SK-N-SH (cell line): ENCODE measurements around the gene AP4B1. TPM values are rescaled to one million over a fixed set of nuclear protein-coding genes. Genes with fewer than 3 reads are reported as not detected.

Experiments used
- CTCF ChIA-PET: fragments of 300-600, 350-600 bp; formaldehyde crosslinking; extraction: SDS; loops from one replicate; lab custom pipeline; 2021; lab: Yijun Ruan, JAX
- POLR2A ChIA-PET: fragments of 350-600 bp; sonication (Branson Sonifier 250); formaldehyde crosslinking; extraction: SDS; loops from one replicate; lab custom pipeline; 2020; ENCODE audit warnings: antibody characterized with exemption, inconsistent platforms; lab: Yijun Ruan, JAX
- DNase-seq: peaks from one replicate; pipeline ENCODE4 v3.0.0; 2012
- H2AFZ ChIP-seq: fragments of 200-600 bp; sonication (generic); 2 replicates; pipeline ENCODE4 v1.8.1; 2016; ENCODE audit warnings: antibody characterized with exemption, mild to moderate bottlenecking, low read depth
- H3F3A ChIP-seq: fragments of 200-600 bp; sonication (generic); replicated peaks from 2 replicates; pipeline ENCODE3; 2016; ENCODE audit warnings: antibody characterized with exemption, mild to moderate bottlenecking; ENCODE audit not compliant: insufficient read depth
- H3K27ac ChIP-seq, 2 experiments: fragments of 200-500 bp in 1 of 2; fragments of 200-600 bp in 1 of 2; sonication (Bioruptor generic) in 1 of 2; sonication (generic), shearing (Covaris generic) in 1 of 2; 2 replicates each; pipeline versions ENCODE4 v1.5.1 to v1.6.1; 2014 to 2016; ENCODE audit warnings: low read depth in 2 of 2, inconsistent platforms in 1 of 2, low read length in 1 of 2, mild to moderate bottlenecking in 1 of 2, mixed read lengths in 1 of 2
- H3K27me3 ChIP-seq: fragments of 200-600 bp; sonication (generic), shearing (Covaris generic); 2 replicates; pipeline ENCODE4 v1.6.1; 2016; ENCODE audit warnings: mixed run types; ENCODE audit not compliant: insufficient read depth
- H3K36me3 ChIP-seq, 2 experiments: fragments of 200-500 bp in 1 of 2; fragments of 200-600 bp in 1 of 2; sonication (Bioruptor generic) in 1 of 2; sonication (generic) in 1 of 2; replicated peaks in 1 of 2; 2 replicates each; pipeline versions ENCODE3 to v1.5.1; 2014 to 2016; ENCODE audit warnings: low read length in 1 of 2, mild to moderate bottlenecking in 1 of 2; ENCODE audit not compliant: insufficient read depth in 2 of 2, control insufficient read depth in 1 of 2
- H3K4me1 ChIP-seq, 2 experiments: fragments of 200-500 bp in 1 of 2; fragments of 200-600 bp in 1 of 2; sonication (Bioruptor generic) in 1 of 2; sonication (generic), shearing (Covaris generic) in 1 of 2; 2 replicates each; pipeline versions ENCODE4 v1.5.1 to v1.6.1; 2014 to 2016; ENCODE audit warnings: low read depth in 1 of 2, low read length in 1 of 2, mixed run types in 1 of 2; ENCODE audit not compliant: insufficient read depth in 2 of 2, control insufficient read depth in 1 of 2
- H3K4me2 ChIP-seq: fragments of 200-600 bp; sonication (generic), shearing (Covaris generic); 2 replicates; pipeline ENCODE4 v1.6.1; 2017; ENCODE audit warnings: mixed run types
- H3K4me3 ChIP-seq, 2 experiments: fragments of 200-500 bp in 1 of 2; fragments of 200-600 bp in 1 of 2; sonication (Bioruptor generic) in 1 of 2; sonication (generic), shearing (Covaris generic) in 1 of 2; 2 replicates each; pipeline versions ENCODE4 v1.5.1 to v1.8.1; 2014 to 2016; ENCODE audit warnings: low read depth in 2 of 2, inconsistent platforms in 1 of 2, low read length in 1 of 2, mild to moderate bottlenecking in 1 of 2, mixed read lengths in 1 of 2, moderate library complexity in 1 of 2
- H3K79me2 ChIP-seq: fragments of 200-600 bp; sonication (generic); 2 replicates; pipeline ENCODE4 v1.8.1; 2017; ENCODE audit warnings: mild to moderate bottlenecking; ENCODE audit not compliant: insufficient read depth
- H3K9ac ChIP-seq: fragments of 200-600 bp; sonication (generic); 2 replicates; pipeline ENCODE4 v1.6.1; 2017; ENCODE audit warnings: mixed run types
- H3K9me2 ChIP-seq: fragments of 200-600 bp; sonication (generic); 2 replicates; pipeline ENCODE4 v1.6.1; 2017; ENCODE audit warnings: mixed run types
- H3K9me3 ChIP-seq: fragments of 200-600 bp; sonication (generic); 2 replicates; pipeline ENCODE4 v1.6.1; 2017; ENCODE audit warnings: mixed run types, mild to moderate bottlenecking, moderate library complexity
- H4K20me1 ChIP-seq: fragments of 200-600 bp; sonication (generic); 2 replicates; pipeline ENCODE4 v1.6.1; 2017; ENCODE audit warnings: mild to moderate bottlenecking, mixed run types; ENCODE audit not compliant: insufficient read depth
- CTCF ChIP-seq: fragments of 200-600 bp; sonication (generic); IDR thresholded peaks from 2 replicates; pipeline ENCODE4 v1.6.1; 2017; ENCODE audit warnings: antibody characterized with exemption, mild to moderate bottlenecking, moderate library complexity
- EP300 ChIP-seq, 2 experiments: IDR thresholded peaks; 2 replicates each; pipeline versions ENCODE4 v1.4.0 to v1.6.1; 2012; ENCODE audit warnings: borderline replicate concordance in 1 of 2, low read depth in 1 of 2, low read length in 1 of 2
- FOSL2 ChIP-seq: IDR thresholded peaks from 2 replicates; pipeline ENCODE4 v1.4.0; 2012; ENCODE audit warnings: low read depth, mild to moderate bottlenecking, moderate library complexity, borderline replicate concordance
- FOXM1 ChIP-seq: IDR thresholded peaks from 2 replicates; pipeline ENCODE4 v1.4.0; 2012; ENCODE audit warnings: low read depth, mild to moderate bottlenecking
- GABPA ChIP-seq: IDR thresholded peaks from 2 replicates; pipeline ENCODE4 v1.4.0; 2012; ENCODE audit warnings: low read depth, mild to moderate bottlenecking
- IRF3 ChIP-seq: fragments of 150-350 bp; IDR thresholded peaks from 2 replicates; pipeline ENCODE4 v1.6.1; 2016; ENCODE audit warnings: mild to moderate bottlenecking, low read depth, low read length
- MAX ChIP-seq: IDR thresholded peaks from 2 replicates; pipeline ENCODE4 v1.4.0; 2012; ENCODE audit warnings: low read depth
- MEF2A ChIP-seq: IDR thresholded peaks from 2 replicates; pipeline ENCODE4 v1.4.0; 2012; ENCODE audit warnings: low read depth, borderline replicate concordance
- MXI1 ChIP-seq: IDR thresholded peaks from 2 replicates; pipeline ENCODE4 v1.6.1; 2012; ENCODE audit warnings: mild to moderate bottlenecking, low read depth, low read length, improper control_type of control experiment
- PBX3 ChIP-seq: IDR thresholded peaks from 2 replicates; pipeline ENCODE4; 2012
- RAD21 ChIP-seq: IDR thresholded peaks from 2 replicates; pipeline ENCODE4 v1.6.1; 2012; ENCODE audit warnings: mild to moderate bottlenecking, low read length
- REST ChIP-seq: IDR thresholded peaks from 2 replicates; pipeline ENCODE4 v1.6.1; 2012; ENCODE audit warnings: mild to moderate bottlenecking, low read depth, low read length, moderate library complexity
- RFX5 ChIP-seq: IDR thresholded peaks from 2 replicates; pipeline ENCODE4 v1.6.1; 2012; ENCODE audit warnings: mild to moderate bottlenecking, improper control_type of control experiment, low read length
- SIN3A ChIP-seq: IDR thresholded peaks from 2 replicates; pipeline ENCODE4 v1.6.1; 2012; ENCODE audit warnings: low read depth, mild to moderate bottlenecking, low read length, moderate library complexity, borderline replicate concordance
- SMC3 ChIP-seq: IDR thresholded peaks from 2 replicates; pipeline ENCODE4 v1.6.1; 2012; ENCODE audit warnings: low read depth, low read length, improper control_type of control experiment
- USF2 ChIP-seq: fragments of 150-350 bp; IDR thresholded peaks from 2 replicates; pipeline ENCODE4 v1.6.1; 2017; ENCODE audit warnings: antibody characterized with exemption, low read length, low read depth, borderline replicate concordance
- YY1 ChIP-seq: IDR thresholded peaks from 2 replicates; pipeline ENCODE4 v1.4.0; 2012; ENCODE audit warnings: low read depth, mild to moderate bottlenecking
- WGBS: methylation state at CpG from one replicate; pipeline ENCODE4 v1.1.6; 2017; ENCODE audit warnings: low lambda C conversion rate; 5-methylcytosine and 5-hydroxymethylcytosine counted together
- polyA plus RNA-seq, 3 experiments: library from polyadenylated mRNA; depleted of rRNA; stranded (reverse); fragments of >200 nt; gene quantifications; 2 replicates each; pipeline ENCODE4 v1.2.3, GENCODE V29; 2012

AP4B1 gene
- polyA plus RNA-seq, 1 of the 3 experiments (the other 2 are of a cell fraction): 11.5 TPM

- H3K27me3 ChIP-seq: no peaks in the 10 kb centered on the region
- H3K4me3 ChIP-seq: no peak overlapping the region
- no peaks in the 10 kb centered on the region for H3K4me1 ChIP-seq
- H3K4me2 ChIP-seq: no peak overlapping the region
- H3F3A ChIP-seq: peaks cover 4% of the 10 kb centered on the region
- WGBS: 92% methylated on average over 2 of the region's 5 CpGs
- no peak for TF ChIP-seq MAX
- TF ChIP-seq GABPA: no peak
- TF ChIP-seq SIN3A: no peak
- TF ChIP-seq IRF3: no peak
- no peak for TF ChIP-seq MXI1
- TF ChIP-seq SMC3: no peak
- TF ChIP-seq FOXM1: no peak
- no peak for TF ChIP-seq USF2
- no peak for TF ChIP-seq RFX5
- TF ChIP-seq MEF2A: no peak
- no peak for TF ChIP-seq RAD21
- no peak for TF ChIP-seq PBX3
- TF ChIP-seq FOSL2: no peak
- no peak for TF ChIP-seq REST
- no peak for TF ChIP-seq YY1
- no peak for TF ChIP-seq EP300 (IDR thresholded peaks at IDR 0.05; ENCODE audit: borderline replicate concordance in 1 of 2, low read depth in 1 of 2, low read length in 1 of 2)
- no peak for TF ChIP-seq CTCF
- TF ChIP-seq, all 33 proteins: peak for 0
- H2AFZ ChIP-seq: no peak overlapping the region
- ChIA-PET POLR2A (no interaction called here), CTCF (interaction anchor here (1.5 to 1.9 kb wide), 3 partner anchors 14 to 844 kb away, joined by 3 to 7 read pairs (median 5); partner anchors contain the start of gene LRIG2)
- H3K9me2 ChIP-seq: no peaks in the 10 kb centered on the region
- no peaks in the 10 kb centered on the region for H3K9me3 ChIP-seq
- no peak overlapping the region for H3K9ac ChIP-seq
- H3K79me2 ChIP-seq: no peaks in the 10 kb centered on the region
- H3K27ac ChIP-seq: no peak overlapping the region
- no peak for DNase-seq
- peaks cover under 1 to 2% of the 10 kb centered on the region in 2 experiments for H3K36me3 ChIP-seq
- H4K20me1 ChIP-seq: no peaks in the 10 kb centered on the region
These were observed 12.4 kb upstream of the AP4B1 start for GRCh38 chr1:113916974-113917373.
